Right hindlimb (tissue), 1 donor: ENCODE results near the gene NOL4L.
"Not testable (repeated sequence)": the region's sequence is repeated elsewhere in the genome, so short reads cannot be mapped to it uniquely, and the experiment has no call there.

Source experiments
- DNase-seq: peaks from one replicate; pipeline ENCODE4 v3.0.0-alpha.2; 2018

NOL4L gene

DNA sequence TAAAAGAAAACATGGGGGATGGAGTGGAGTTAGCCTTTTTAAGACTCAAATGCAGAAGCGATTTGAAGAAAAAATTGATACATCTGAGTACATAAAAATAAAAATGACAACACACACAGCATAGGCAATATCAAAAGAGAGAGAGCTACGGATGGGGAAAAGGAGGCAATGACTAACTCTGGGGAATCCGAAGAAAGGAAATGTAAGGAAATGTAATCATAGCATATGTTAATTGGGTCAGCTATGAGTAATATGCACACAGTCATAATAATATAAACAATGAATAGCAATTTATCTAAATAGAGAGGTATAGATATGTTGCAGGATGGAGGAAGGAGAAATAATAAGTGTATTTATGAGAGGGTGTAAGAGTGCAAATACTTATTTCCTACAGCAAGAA is 83.4 kb downstream of the NOL4L start:
- no peak for DNase-seq

DNA sequence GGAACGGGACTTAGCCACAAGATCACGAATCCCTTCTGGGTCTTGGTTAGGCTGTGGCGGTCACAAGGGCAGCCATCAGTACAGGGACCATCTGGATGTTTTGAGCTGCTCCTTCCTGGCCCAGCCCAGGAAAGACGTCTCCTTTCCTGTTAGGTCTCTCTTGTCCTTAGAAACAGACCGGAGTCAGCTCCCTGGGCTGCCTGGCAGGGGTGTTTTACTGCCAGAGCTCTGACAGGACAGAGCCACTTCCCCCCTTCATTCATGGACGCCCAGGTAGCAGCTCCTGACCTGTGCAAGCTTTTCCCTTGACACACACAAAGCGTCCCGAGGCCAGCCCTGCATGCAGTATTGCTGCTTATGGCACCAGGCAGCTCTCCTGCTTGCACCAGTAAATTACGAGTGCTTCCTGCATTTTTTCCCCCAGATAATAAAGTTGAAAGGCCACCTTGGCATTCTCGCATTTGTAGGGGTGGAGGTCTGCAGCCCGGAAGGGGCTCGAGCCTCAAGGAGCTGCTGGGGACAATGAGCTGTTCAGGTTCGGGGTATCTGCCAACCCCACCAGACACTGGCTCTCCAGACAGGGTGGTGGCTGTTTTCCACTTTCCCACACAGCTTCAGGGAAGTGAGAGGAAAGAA is 87.4 kb downstream of the NOL4L start:
- no peak for DNase-seq

DNA sequence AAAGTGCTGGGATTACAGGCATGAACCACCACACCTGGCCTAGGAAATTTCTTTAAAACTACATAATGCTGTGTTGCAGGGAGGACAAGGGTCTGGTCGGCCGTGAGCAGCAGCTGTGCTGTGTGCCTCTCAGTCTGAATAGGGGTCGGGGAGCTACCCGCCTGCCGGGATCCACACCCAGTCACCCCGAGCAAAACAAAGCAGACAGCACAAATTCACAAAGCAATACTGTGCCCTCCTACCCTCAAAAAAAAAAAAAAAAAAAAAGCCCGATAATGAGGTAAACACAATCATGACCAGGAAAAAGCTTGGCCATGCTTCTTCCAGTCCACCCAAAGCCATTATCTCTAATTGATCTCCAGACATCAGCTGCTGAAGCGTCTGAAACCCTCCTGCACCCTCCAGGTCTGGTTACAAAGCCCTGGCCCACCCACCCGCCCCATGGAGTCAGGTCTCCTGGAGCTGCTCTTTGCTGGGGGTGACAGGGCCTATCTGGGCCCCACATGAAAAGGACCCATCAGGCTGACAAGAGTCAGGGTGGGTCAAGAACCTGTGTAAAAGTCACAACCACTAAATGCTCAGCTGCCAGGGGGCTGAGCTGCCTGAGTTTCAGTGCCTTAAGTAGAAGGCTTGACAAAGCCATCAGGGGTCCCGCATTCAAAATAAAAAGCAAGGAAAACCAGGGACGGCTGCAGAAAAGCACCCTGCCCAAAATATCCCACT is 88.2 kb downstream of the NOL4L start:
- no peak for DNase-seq

DNA sequence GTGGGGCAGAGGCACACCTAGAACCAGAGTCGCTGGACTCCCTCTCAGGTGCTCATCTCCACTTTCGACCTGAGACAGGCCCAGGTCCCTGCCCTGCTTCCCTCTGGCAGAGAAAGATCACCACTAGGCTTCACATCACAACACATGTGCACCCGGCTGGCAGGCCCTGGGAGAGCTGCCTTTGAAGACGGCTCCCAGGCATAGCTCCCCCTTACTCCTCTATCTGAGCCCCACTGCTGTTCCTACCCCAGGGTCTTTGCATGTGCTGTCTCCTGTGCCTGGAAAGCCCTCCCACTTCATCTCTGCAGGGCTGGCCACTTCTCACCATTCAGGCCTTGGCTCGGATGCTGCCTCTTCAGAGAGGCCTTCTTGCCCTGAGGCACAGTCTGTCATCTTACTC is 89.2 kb downstream of the NOL4L start:
- no peak for DNase-seq

DNA sequence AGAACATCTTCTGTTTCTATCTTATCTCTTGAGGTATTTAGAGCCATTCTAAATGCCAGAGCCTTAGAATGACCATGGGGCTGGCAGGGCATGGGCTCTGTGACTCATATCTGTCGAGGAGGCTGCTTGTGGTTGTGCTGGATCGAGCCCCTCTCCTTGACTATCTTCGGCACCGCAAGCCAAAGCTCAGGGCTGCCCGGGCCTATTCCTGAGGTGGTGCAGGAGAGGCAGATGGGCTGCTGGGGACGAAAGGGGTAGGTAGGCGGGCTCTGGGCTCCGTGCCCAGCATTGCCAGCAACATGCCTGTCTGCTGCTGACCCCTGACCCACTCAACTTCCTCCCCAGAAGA is 89.9 kb downstream of the NOL4L start:
- no peak for DNase-seq

DNA sequence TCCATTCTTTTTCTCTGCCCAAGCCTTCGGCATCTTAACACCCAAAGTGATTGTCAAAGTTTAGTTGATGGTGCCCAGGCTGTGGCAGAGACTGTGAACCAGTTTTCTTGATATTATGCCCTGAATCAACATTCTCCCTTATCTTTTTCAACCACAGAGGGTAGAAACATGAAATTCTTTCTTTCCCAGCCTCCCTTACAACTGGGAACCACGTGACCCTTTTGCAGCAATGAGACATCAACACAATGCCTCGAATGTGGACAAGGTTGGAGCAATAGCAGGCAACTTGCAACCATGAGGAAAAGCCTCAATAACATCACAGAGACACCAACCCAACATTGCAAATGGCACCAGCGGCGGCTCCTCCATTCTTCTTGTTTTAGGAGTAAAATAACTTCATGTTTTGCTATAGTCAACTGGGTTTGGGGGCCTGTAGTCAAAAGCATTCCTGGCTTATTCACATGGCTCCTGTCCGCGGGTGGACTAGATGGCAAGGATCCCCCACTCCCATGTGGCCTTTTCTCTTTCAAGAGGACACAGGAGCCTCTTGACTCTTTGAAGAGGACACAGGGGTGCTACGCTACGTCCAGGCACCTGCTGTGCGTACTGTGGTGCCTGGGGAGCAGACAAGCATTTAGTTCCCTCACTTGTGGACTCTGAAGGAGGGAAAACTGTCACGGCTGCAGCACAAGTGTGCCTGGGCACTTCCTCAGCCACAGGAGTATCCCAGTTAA is 90.5 kb downstream of the NOL4L start:
- DNase-seq = no peak

DNA sequence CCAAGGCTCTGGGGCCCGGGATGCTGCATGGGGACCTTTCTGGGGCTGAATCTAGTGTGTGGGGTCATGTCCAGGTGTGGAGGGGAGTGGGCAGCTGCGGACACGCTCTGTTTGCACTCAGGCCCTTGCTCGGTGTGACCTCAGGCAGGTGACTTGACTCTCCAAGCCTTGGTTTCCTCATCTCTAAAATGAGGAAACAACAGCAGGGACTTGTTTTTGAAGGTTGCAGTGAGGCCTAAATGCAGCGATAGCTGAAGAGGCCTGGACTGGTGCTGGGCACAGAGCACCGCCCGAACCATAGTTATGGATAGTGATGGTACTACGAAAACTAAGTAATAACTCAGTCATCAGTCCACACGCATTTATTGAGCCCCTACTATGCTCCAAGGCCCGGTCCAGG is 91.8 kb downstream of the NOL4L start:
- no peak for DNase-seq

DNA sequence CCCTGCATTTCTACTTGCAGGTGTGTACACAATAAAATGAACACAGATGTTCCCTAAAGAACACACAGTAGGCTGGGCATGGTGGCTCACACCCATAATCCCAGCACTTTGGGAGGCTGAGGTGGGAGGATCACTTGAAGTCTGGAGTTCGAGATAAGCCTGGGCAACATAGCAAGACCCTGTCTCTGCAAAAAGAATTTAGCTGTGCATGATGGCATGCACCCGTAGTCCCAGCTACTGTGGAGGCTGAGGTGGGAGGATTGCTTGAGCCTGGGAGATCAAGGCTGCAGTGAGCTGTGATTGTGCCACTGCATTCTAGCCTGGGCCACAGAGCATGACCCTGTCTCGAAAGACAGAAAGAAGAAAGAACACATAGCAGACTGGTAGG is 93.4 kb downstream of the NOL4L start:
- DNase-seq = not testable (repeated sequence)

DNA sequence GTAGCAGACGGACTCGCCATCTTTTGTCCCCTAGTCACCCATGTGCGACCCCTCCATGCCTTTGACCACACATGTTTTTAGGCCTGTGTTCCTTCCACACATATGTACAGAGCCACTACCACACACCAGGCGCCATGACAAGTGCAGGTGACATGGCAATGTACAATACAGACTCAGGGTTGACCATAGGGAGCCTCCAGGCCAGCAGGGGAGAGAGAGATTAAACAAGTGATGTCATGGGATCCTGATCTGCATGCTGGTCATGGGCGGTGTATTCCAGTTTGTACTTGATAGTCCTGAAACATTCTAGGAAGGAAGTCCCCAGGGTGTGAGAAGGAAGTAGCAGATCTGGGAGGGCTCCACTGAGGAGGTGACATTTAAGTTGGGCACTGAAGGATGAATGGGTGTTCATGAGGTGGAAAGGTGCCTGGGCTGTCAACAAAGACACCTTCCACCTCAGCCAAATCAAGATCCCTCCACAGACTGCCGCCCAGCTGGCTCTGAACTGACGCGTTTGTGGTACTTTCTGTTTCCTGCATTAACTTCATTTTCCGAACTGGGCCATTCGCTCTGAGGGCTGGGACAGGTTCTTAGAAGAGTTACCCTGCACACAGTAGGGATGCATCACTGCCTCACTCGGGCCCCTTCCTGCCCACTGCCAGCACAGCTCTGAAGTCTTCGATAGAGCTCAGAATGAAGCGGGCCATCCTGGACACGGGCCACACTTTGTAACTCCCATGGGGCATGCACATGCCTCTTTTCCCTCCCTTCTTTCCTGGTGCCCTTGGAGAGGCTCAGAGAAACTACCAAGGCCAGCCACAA is 94.0 kb downstream of the NOL4L start:
- DNase-seq = no peak

DNA sequence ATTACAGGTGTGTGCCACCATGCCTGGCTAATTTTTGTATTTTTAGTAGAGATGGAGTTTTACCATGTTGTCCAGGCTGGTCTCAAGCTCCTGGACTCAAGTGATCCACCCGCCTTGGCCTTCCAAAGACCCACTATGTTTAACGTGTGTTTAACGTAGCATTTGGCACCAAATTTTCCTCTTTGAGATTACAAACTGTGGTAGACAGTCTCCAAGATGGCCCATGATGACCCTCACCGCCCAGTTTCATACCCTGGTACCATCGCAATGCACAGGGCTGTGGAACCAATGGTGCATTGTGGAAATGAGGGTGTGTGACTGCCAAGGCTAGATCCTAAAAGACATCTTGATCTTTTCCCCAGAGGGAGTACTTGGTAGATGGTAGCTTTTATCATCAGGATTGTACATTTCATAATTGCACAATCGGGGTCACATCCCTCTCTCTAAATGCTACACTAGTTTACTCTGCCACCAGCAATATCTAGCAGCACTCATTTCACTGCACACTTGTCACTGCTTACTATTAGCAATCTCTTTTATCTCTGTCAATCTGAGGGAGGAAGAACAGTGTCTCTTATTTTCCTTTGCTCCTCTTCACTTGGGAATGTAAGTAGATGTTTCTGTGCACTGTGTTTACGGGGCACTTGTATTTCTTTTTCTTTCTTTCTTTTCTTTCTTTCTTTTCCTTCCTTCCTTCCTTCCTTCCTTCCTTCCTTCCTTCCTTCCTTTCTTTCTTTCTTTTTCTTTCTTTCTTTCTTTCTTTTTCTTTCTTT is 96.9 kb downstream of the NOL4L start:
- no peak for DNase-seq

DNA sequence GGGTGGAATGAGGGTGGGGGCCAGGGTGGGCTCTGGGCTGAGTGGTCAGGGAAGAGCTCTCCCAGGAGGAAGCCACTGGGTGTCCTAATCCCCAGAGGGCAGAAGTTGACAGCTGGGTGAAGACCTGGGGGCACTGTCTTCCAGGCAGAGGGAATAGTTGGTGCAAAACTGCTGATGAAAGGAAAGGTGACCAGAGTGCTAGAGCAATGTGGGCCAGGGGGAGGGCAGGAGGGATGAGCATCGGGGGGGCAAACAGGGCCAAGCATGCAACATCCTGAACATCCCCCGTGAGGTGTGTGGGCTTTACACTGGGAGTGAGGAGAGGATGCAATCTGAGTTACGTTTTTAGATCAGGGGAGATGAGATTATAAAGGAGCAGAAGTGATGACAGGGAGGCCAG is 97.8 kb downstream of the NOL4L start:
- no peak for DNase-seq

DNA sequence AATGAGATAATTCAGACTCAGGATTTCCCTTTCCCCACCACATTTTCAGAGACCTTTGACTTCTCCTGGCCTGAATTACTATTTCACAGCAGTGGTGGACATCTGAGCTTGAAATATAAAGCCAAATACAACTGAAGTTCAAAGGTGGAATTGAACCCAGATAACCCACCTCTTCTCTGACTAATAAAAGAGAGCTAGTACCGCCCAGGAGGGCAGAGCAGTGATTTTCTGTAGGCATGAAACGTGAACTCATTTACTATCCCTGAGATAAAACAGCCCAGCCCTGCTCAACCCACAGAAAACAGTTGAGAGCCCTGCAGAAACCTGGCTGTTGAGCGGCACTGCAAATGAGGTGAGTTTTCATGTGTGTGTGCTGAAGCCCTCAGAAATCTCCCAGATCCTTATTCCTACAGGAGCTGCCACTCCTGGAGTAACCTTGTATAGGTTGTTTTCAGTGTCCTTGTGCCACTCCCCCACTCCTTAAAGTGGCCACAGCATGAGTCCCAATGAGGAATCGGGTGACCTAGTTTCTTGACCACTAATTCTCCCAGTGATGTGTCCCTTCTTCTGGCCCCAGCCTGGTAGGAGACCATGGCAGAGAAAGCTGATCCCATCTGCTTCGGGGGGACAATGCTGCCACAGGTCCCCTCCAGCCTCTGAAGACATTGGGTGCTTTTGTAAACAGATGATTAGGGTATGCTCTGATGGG is 99.2 kb downstream of the NOL4L start:
- no peak for DNase-seq

DNA sequence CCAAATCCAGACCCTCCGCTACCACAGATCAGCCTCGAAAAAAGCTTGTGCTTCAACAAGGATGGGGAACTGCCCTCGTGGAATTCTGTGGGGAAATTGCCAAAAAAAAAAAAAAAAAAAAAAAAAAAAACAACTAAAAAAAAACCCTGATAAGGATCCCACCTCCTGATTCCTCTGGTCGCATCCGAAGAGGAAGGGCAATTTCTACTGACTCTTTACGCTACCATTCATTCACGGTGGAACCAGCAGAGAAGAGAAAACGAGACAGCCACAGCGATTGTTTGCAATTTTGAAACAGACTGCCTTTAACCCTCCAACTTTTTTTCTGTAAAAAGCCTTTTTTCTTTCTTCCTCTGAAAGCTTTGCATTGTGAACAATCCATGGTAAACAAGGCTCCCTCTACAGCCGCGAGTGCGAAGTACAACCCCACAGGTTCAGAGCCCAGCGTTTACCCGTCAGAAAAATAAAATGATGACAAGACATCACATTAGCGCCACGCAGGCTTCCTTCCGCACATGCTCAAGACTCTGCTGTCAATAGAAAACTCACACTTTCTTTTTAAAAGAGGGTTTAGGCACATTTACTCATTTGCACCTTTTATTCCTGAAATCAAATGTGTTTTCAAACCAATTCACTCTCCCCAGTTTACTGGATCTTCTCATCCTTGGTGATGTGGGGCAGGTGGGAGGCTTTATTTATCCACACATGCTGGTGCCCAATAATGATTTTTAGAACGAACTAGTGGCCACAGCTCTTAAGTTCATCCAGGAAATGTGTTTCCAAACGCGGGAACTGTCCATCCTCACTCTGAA is 100.0 kb downstream of the NOL4L start:
- peak; percentile 85 for DNase-seq

DNA sequence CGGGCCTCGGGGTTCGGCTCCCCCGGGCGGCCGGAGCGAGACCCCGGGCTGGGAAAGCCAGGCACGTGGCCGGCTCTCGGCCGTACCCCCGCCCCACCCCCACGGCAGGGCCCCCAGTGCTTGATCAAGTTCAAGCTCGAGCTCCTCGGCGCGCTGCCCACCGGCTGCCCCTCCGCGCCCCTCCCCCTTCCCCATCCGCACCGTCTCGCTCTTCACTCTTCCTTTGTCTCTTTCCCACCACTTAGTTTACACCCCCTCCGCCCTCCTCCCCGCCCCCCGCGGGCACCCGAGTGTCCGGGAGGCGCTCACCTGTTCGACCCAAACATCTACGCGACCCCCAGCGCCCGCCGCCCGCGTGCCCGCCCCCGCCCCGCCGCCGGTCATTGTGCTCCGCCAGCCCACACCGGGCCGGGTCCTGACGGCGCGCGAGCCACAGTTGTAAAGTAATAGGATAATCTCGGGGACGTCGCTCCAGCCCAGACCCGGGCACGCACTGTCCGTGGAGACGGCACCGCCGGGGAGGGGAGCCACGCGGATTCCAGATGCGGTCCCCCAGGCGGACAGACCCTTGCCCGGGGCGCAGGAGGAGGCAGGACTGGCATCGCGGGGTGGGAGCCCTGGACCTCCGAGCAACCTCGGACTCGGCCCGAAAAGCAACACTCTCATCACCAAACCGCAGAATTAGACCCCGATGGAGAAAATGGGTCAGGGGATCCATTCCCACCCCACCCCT is 100.7 kb downstream of the NOL4L start:
- peak; percentile 75 for DNase-seq

DNA sequence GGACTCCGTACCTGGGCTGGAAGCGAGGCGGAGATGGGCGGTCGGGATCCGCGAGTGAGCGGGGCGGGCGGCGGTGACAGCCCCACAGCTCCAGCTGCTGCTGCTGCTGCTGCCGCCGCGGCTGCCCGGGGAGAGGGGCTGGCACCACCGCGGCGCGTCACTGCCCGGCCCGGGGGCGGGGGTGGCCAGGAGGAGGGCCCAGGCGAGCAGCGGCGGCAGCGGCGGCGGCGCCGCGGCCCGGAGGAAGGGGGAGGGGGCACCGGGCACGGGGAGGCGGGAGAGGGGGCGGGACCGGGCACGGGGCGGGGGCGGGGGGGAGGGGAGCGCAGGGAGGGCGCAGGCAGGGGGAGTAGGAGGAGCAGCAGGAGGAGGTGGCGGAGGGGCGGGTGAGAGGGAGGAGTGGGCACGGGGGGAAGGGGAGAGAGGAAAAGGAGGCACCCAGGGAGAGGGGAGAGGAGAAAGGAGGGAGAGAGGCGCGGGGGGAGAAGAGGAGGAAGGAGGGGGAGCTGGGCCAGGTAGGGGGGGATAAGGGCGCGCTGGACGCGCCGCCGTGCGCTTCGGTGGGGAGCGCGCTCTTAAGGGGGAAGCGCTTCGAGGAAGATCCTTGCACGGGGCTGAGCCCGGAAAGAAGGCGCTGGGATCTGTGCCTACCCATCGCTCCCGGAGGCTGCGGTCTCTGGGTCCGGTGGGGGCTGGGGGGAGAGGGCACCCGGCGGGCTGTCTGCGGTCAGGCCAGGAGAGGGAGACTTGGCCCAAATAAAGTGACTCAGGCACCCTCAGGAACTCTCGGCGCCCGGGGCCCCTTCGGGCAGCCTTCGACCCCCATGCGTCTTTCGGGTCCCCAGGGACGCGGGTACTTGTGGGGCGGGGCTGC is 101.5 kb downstream of the NOL4L start:
- DNase-seq = peak; percentile 89

DNA sequence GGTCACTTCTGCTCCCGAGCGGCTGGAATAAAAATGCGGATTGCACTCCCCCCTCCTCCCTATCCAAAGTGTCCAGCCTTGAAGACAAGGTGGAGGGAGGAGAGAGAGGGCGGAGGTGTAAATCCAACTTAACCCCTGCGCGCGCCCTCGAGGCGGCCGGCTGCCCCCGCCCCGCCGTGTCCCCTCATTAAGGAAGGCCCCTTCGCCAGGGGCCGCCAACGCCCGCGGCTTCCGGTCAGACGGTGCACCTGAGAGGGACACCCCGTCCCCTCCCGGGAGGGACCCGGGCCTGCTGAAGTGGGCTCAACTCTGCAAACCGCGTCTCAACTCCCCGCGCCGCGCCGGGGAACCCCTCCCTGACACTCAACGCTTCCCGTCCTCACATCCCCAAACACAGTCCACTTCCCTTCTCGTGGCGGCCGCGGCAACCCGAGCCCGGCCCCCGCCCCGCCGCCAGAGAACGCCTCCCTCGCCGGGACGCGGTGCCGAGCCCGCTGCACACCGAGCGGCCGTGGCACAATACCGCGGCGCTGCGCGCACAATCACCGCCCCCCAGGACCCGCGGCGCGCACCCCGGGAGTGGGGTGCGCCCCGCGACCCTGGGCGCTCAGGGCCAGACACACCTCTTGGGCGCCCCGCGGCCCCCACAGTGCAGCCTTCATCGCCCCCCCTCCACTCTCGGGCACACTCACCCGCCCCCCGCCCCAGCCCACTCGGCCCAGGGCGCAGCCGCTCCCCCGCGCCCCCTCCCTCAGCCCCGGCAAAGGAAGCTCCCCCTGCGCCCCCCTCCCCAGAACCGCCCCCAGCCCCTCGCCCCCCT is 102.5 kb downstream of the NOL4L start:
- DNase-seq = peak; percentile 66

DNA sequence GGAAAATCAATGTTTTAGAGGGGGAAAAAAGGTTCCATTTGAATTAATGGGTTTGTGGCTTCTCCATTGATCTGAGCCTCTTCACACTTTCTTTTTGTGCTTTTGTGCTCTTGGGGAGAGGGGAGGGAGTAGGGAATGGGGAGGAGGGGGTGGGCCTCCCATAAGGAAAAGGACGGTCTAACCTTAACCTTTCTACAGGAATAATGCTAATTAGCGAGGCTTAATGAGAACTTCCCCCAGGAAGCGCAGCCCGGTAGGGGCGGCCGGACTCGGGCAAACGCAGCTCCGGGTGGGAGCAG is 103.0 kb downstream of the NOL4L start:
- DNase-seq = no peak

DNA sequence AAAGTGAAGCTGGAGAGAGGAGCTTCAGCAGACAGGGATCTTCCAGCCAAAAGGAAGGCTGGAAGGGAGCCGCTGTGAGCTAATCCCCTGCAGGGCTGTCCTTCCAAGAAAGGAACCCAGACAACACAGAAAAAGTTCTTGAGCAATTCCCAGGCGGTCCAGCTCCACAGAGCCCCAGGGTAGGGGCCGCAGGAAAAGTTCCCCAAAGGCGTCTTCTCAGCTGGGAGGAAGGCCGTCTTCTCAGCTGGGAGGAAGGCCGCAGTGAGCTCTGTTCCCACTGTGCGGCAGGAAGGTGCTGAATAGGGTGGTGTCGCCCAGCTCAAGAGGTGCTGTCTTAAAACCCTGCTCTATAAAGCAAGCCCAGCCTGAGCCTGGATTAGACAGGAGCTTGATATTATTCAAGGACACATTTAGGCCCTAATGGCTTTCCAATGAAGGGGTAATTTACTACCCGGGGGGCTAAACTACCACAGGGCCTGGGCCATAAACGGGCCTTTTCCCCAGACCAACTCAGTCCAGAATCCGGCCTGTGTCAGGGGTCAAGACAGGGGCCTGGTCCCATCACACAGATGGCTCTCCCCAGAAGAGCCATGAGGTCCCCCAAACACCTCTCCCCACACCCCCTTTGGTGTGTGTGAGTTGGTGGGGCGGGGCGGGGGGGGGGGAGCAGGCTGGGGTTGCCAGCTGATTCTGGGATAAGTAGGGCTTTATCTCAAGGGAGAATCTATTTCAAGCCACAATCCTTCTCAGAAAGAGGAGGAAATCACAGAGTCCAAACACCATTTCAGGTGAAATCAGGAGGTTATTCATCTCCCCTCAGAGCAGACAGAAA is 103.6 kb downstream of the NOL4L start:
- peak; percentile 20 for DNase-seq
